Activated T-cell treated with anti-CD3 and anti-CD28 coated beads, Interleukin-2, amount 50 U/mL, for 72 hours (primary cell): ENCODE data around the gene TAF4. TPM values are rescaled to one million over a fixed set of nuclear protein-coding genes. Genes with fewer than 3 reads are reported as not detected.

ENCODE experiments used
- ATAC-seq, 2 donors: fragments of 150-1000 bp; cut with Tn5 transposase; replicated peaks in 1 of 2; 2 replicates each; pipeline ENCODE4 v1.10.0; 2021; ENCODE audit warnings: moderate library complexity in 2 of 2, mild to moderate bottlenecking in 1 of 2
- DNase-seq, 2 donors: peaks; one replicate each; pipeline ENCODE4 v3.0.0; 2021 to 2022; ENCODE audit warnings: mixed read lengths in 1 of 2
- H3K27ac Mint-ChIP-seq: one replicate; pipeline ENCODE4 v1.8.0; 2022; ENCODE audit warnings: mild to moderate bottlenecking, moderate library complexity, mixed read lengths
- H3K27me3 Mint-ChIP-seq: one replicate; pipeline ENCODE4 v1.8.0; 2022; ENCODE audit warnings: low read depth, mixed read lengths
- H3K36me3 Mint-ChIP-seq, 2 donors: one replicate each; pipeline ENCODE4 v1.8.0; 2022; ENCODE audit warnings: mixed read lengths in 2 of 2, mild to moderate bottlenecking in 1 of 2; ENCODE audit not compliant: insufficient read depth in 2 of 2
- H3K4me1 Mint-ChIP-seq: one replicate; pipeline ENCODE4 v1.8.0; 2022; ENCODE audit warnings: low read depth, mixed read lengths
- H3K4me3 Mint-ChIP-seq, 2 donors: one replicate each; pipeline ENCODE4 v1.8.0; 2022; ENCODE audit warnings: mild to moderate bottlenecking in 2 of 2, mixed read lengths in 2 of 2, moderate library complexity in 2 of 2
- H3K9me3 Mint-ChIP-seq, 2 donors: one replicate each; pipeline ENCODE4 v1.8.0; 2022; ENCODE audit warnings: mixed read lengths in 2 of 2
- total RNA-seq, 2 donors: library from RNA; stranded (reverse); gene quantifications; one replicate each; pipeline ENCODE4 v1.2.3, GENCODE V29; 2022

Gene TAF4
- 10 to 100 TPM; 15.7 to 21.5 TPM for total RNA-seq

GRCh38 chr20:62065674-62066338, at the start of gene TAF4:
TAF4 (minus strand) TSS chr20:62065881; CDS start chr20:62065810, 71 bp downstream.
- Mint-ChIP-seq H3K9me3 (no peaks in the 10 kb centered on the region), H3K4me1 (peaks cover 53% of the 10 kb centered on the region), H3K4me3 (peak within 1 kb of the TSS; percentile 86 to 94), H3K36me3 (no peaks in the 10 kb centered on the region), H3K27ac (peak within 1 kb of the TSS; percentile 98), H3K27me3 (no peaks in the 10 kb centered on the region)
- ATAC-seq (peak; percentile 81 to 82), DNase-seq (peak; percentile 85 to 93)

DNA sequence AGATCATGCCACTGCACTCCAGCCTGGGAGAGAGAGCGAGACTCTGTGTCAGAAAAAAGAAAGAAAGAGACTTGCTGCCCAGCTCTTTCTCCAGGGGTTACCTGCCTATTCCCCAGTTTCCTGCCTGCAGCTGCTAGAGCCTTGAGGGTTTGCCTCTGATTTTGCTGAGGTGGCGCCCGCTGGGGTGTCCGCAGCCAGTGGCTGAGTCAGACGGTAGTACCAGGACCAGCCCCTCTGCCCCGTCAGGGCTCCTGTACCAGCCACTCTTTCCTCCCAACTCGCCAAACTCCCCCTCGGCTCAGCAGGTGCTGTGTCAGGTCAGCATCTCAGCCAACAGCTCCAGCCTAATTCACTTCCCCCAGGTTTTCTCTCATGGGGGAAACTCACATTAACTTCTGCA, 49.2 kb upstream of the TAF4 start:
- H3K27ac Mint-ChIP-seq, result no peak overlapping the region
- peaks cover 21% of the 10 kb centered on the region for H3K4me1 Mint-ChIP-seq
- peaks cover 11 to 19% of the 10 kb centered on the region in 2 donors for H3K36me3 Mint-ChIP-seq
- H3K9me3 Mint-ChIP-seq, result peaks cover 9 to 15% of the 10 kb centered on the region in 2 donors
- ATAC-seq (no peak), DNase-seq (no peak)
- no peak overlapping the region for H3K4me3 Mint-ChIP-seq
- H3K27me3 Mint-ChIP-seq, result no peaks in the 10 kb centered on the region

GRCh38 chr20:62112368-62112767, 46.7 kb upstream of the TAF4 start:
- no peak for DNase-seq
- H3K27me3 Mint-ChIP-seq, result no peaks in the 10 kb centered on the region
- H3K27ac Mint-ChIP-seq, result no peak overlapping the region
- ATAC-seq, result no peak
- H3K9me3 Mint-ChIP-seq, result peaks cover 16 to 30% of the 10 kb centered on the region in 2 donors
- H3K36me3 Mint-ChIP-seq, result peaks cover 25 to 34% of the 10 kb centered on the region in 2 donors
- peaks cover 3% of the 10 kb centered on the region for H3K4me1 Mint-ChIP-seq
- no peak overlapping the region for H3K4me3 Mint-ChIP-seq

DNA sequence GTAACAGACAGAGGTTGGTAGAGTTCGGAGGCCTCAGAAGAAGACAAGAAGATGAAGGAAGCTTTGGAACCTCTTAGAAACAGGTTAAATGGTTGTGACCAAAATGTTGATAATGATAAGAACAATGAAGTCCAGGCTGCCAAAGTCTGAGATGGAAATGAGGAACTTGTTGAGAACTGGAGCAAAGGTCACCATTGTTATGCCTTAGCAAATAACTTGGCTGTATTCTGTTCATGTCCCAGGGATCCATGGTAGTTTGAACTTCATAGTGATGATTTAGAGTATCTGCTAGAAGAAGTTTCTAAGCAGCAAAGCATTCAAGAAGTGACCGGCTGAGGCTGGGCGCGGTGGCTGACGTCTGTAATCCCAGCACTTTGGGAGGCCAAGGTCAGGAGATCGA, 45.5 kb upstream of the TAF4 start:
- Mint-ChIP-seq H3K4me1 (no peaks in the 10 kb centered on the region), H3K36me3 (peaks cover 30 to 38% of the 10 kb centered on the region in 2 donors), H3K9me3 (peaks cover 18 to 34% of the 10 kb centered on the region in 2 donors), H3K27ac (no peak overlapping the region), H3K4me3 (no peak overlapping the region), H3K27me3 (no peaks in the 10 kb centered on the region)
- DNase-seq (no peak), ATAC-seq (no peak)

GRCh38 chr20:62105592-62105991, 39.9 kb upstream of the TAF4 start:
- ATAC-seq (no peak), DNase-seq (no peak)
- H3K9me3 Mint-ChIP-seq, result peaks cover 22 to 31% of the 10 kb centered on the region in 2 donors
- no peak overlapping the region for H3K4me3 Mint-ChIP-seq
- H3K4me1 Mint-ChIP-seq, result no peaks in the 10 kb centered on the region
- no peak overlapping the region for H3K27ac Mint-ChIP-seq
- H3K36me3 Mint-ChIP-seq, result peaks cover 40 to 43% of the 10 kb centered on the region in 2 donors
- H3K27me3 Mint-ChIP-seq, result no peaks in the 10 kb centered on the region

- H3K27ac Mint-ChIP-seq, result no peak overlapping the region
- ATAC-seq (no peak), DNase-seq (no peak)
- H3K27me3 Mint-ChIP-seq, result no peaks in the 10 kb centered on the region
- H3K36me3 Mint-ChIP-seq, result peaks cover 39 to 43% of the 10 kb centered on the region in 2 donors
- no peak overlapping the region for H3K4me3 Mint-ChIP-seq
- peaks cover 19 to 30% of the 10 kb centered on the region in 2 donors for H3K9me3 Mint-ChIP-seq
- H3K4me1 Mint-ChIP-seq, result no peaks in the 10 kb centered on the region
These were observed 39.2 kb upstream of the TAF4 start for GRCh38 chr20:62104791-62105345.

DNA sequence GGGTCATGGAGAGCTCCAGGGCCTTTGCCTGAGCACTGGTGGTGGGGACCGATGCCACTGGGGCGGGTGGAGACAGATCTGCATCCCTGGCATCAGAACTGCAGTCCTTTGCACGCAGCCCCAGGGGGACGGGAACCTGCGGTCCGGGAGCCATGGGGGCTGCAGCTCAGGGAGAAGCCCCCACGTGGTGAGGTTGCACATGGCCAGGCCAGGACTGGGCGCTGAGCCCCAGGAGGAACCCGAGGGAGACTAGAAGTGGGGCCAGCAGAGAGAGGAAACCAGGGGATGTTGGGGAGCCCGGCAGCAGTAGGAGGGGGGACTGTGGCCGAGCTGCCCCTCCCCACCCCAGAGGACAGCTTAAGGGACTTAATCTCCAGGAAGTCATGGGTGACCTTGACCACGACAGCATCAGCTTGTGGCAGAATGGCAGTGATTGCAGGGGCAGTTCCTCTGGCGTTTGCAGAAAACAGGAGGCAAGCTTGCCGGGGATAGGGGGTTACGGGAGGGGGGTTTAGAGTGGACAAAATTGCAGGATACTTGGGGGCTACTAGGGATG, 38.6 kb upstream of the TAF4 start:
- no peak for DNase-seq
- peaks cover 19 to 27% of the 10 kb centered on the region in 2 donors for H3K9me3 Mint-ChIP-seq

GRCh38 chr20:62103508-62104233, 38.0 kb upstream of the TAF4 start:
- no peak overlapping the region for H3K4me3 Mint-ChIP-seq

More for the DNA sequence above, 38.6 kb upstream of the TAF4 start:
- no peak for ATAC-seq
- Mint-ChIP-seq H3K36me3 (peaks cover 39 to 44% of the 10 kb centered on the region in 2 donors), H3K4me1 (no peaks in the 10 kb centered on the region), H3K27ac (no peak overlapping the region), H3K27me3 (no peaks in the 10 kb centered on the region), H3K4me3 (no peak overlapping the region)

GRCh38 chr20:62101078-62101477, 35.4 kb upstream of the TAF4 start:
- Mint-ChIP-seq H3K4me1 (no peaks in the 10 kb centered on the region), H3K27ac (no peak overlapping the region), H3K9me3 (peaks cover 11% of the 10 kb centered on the region in 2 donors), H3K27me3 (no peaks in the 10 kb centered on the region), H3K4me3 (no peak overlapping the region), H3K36me3 (peaks cover 24 to 27% of the 10 kb centered on the region in 2 donors)
- ATAC-seq, result no peak
- DNase-seq, result no peak

More at GRCh38 chr20:62103508-62104233, 38.0 kb upstream of the TAF4 start:
- H3K27me3 Mint-ChIP-seq, result no peaks in the 10 kb centered on the region
- no peaks in the 10 kb centered on the region for H3K4me1 Mint-ChIP-seq
- peaks cover 18 to 22% of the 10 kb centered on the region in 2 donors for H3K9me3 Mint-ChIP-seq
- DNase-seq (no peak), ATAC-seq (no peak)
- H3K27ac Mint-ChIP-seq, result no peak overlapping the region
- peaks cover 36 to 40% of the 10 kb centered on the region in 2 donors for H3K36me3 Mint-ChIP-seq

DNA sequence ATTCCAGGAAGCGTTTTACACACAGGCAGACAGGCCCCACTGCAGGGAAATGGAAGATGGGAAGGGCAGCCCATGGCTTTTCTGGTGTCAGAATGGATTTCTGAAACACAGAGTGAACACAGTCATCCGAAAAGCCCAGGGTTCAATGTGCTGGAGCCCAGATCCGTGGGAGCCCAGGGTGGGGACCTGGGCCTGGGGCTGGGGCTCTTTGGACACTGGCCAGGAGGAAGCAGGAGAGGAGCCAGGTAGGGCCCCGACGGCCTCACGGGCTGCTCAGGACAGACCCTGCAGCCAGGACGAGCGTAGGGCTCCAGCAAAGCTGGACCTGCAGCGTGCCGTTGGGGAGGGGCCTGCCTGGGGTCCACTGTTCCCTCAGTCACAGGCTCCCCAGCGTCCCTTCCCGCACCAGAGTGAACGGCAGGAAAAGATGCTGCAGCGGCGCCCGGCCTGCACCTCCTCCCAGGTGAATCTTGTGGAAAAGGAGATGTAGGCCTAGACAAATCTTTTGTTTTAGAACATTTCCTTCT, 32.3 kb upstream of the TAF4 start:
- no peak overlapping the region for H3K27ac Mint-ChIP-seq
- H3K4me3 Mint-ChIP-seq, result no peak overlapping the region
- H3K36me3 Mint-ChIP-seq, result peaks cover 13 to 17% of the 10 kb centered on the region in 2 donors
- ATAC-seq (no peak), DNase-seq (no peak)
- peaks cover 9% of the 10 kb centered on the region in 2 donors for H3K9me3 Mint-ChIP-seq
- no peaks in the 10 kb centered on the region for H3K27me3 Mint-ChIP-seq
- no peaks in the 10 kb centered on the region for H3K4me1 Mint-ChIP-seq

GRCh38 chr20:62096421-62097380, 31.0 kb upstream of the TAF4 start:
- no peak overlapping the region for H3K4me3 Mint-ChIP-seq
- DNase-seq, result no peak
- H3K27me3 Mint-ChIP-seq, result no peaks in the 10 kb centered on the region
- H3K9me3 Mint-ChIP-seq, result peaks cover 9 to 13% of the 10 kb centered on the region in 2 donors
- H3K36me3 Mint-ChIP-seq, result peaks cover 12 to 14% of the 10 kb centered on the region in 2 donors
- ATAC-seq, result no peak
- no peaks in the 10 kb centered on the region for H3K4me1 Mint-ChIP-seq
- no peak overlapping the region for H3K27ac Mint-ChIP-seq

GRCh38 chr20:62089393-62089792, 23.7 kb upstream of the TAF4 start:
- Mint-ChIP-seq H3K27ac (no peak overlapping the region), H3K4me1 (no peaks in the 10 kb centered on the region), H3K9me3 (peaks cover 4 to 7% of the 10 kb centered on the region in 2 donors), H3K36me3 (no peaks in the 10 kb centered on the region), H3K27me3 (peaks cover 6% of the 10 kb centered on the region), H3K4me3 (no peak overlapping the region)
- DNase-seq, result no peak
- ATAC-seq, result no peak
